ENCODE results near the gene APCDD1.

GRCh38 chr18:10473132-10473531 is 18.7 kb downstream of the APCDD1 start:
- TF ChIP-seq, protein P1, sequence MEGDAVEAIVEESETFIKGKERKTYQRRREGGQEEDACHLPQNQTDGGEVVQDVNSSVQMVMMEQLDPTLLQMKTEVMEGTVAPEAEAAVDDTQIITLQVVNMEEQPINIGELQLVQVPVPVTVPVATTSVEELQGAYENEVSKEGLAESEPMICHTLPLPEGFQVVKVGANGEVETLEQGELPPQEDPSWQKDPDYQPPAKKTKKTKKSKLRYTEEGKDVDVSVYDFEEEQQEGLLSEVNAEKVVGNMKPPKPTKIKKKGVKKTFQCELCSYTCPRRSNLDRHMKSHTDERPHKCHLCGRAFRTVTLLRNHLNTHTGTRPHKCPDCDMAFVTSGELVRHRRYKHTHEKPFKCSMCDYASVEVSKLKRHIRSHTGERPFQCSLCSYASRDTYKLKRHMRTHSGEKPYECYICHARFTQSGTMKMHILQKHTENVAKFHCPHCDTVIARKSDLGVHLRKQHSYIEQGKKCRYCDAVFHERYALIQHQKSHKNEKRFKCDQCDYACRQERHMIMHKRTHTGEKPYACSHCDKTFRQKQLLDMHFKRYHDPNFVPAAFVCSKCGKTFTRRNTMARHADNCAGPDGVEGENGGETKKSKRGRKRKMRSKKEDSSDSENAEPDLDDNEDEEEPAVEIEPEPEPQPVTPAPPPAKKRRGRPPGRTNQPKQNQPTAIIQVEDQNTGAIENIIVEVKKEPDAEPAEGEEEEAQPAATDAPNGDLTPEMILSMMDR (conservative IDR thresholded peaks at IDR 0.05 in 1 of 2, IDR thresholded peaks at IDR 0.05 in 1 of 2; ENCODE audit: low read depth in 1 of 2, low read length in 2 of 2), result no peak
- TF ChIP-seq EZH2 (IDR thresholded peaks at IDR 0.05; ENCODE audit: low read length, missing control alignments), result no peak
